ENCODE data around the gene NXF1.
"Not testable (repeated sequence)": the region's sequence is repeated elsewhere in the genome, so short reads cannot be mapped to it uniquely, and the experiment has no call there.

NXF1 gene

GRCh38 chr11:62782753-62783152 is 22.5 kb downstream of the NXF1 start:
- no peak for DNase-seq

GRCh38 chr11:62778441-62778840 is 26.8 kb downstream of the NXF1 start:
- no peak for DNase-seq

DNA sequence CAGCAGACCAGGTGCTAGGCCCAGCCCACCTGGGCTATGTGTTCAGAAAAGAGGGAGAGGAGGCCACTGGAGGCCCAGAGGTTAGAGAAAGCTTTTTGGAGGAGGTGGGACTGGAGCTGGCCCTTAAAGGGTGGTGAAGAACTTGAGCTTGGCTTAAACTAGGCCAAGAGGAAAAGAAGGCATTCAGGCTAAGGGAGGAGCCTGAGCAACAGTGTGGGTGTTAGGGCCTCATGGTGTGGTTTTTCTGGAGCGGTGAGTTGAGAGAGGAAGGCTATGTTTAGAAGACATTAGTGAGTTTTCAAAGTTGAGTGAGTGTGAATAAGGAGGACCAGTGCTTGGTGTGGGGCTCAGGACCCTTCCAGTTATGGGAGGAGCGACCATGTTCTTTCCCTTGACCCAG is 27.9 kb downstream of the NXF1 start:
- DNase-seq = no peak

DNA sequence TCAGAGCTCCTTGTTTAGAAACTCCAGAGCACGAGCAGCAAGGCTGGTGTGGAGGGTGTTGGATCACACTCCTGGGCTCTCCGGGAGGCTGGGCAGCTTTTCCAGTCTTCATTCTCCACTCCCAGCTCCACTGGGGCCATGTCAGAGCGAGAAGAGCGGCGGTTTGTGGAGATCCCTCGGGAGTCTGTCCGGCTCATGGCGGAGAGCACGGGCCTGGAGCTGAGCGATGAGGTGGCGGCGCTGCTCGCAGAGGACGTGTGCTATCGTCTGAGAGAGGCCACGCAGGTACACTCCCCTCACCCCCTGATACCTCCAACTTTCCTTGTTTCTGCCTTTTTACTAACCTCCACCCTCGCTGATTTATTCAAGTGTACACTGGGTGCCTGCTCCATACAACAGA is 29.6 kb downstream of the NXF1 start:
- DNase-seq = no peak

DNA sequence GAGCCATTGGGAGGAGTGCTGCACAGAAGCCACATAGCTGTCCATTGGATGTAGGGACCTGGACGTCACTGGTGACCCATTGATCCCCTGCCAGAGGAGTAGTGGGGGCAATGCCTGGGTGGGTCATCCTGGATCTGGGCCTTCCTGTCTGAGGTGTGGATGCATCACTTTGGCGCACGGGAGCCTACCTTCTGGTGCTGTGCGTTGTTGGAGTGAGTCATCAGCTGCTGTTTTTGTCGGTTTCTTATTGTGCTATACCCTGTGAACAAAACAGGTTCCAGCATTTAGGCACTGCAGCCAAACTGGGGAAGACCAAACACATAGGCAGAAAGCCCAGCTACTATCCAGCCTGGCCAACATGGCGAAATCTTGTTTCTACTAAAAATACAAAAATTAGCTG is 30.8 kb downstream of the NXF1 start:
- no peak for DNase-seq

DNA sequence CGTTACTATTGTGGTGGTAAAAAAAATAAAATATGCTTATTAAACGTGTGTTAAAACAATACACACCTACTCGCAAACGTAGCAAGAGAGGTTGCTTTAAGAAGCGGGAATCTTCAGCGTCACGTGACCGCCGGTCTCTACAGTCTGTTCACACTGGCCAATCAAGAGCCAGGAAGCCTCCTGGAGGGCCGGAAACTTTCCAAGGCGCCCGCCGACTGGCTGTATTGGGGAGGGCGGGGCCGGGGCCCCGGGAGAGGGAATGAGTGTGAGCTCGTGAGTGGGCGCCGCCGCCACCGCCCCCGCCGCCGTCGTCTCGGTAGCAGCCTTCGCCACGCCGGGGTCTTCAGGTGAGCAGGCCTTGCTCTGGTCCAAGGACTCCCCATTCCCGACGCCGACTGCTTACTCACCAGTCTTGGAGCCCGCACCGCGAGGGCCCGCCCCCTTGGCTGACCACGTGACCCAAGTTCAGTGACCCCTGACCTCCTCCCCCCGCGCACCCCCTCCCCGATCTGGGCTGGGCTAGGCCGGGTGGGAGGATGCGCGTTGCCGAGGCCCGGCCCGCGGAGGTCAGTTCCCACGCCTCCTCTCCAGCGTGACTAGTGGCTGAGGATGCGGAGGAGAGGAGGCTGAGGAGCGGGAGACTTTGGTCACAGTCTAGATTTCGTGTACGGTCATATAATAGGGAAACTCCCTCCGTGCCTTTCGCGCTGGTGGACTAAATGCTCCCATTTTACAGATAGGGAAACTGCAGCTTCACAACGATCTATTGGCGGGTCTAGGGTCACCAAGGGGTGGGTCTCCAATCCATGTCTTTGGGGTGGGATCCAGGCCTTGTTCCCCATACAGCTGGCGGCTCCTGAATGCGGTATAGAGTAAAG is 33.9 kb downstream of the NXF1 start, which contains the start of gene TAF6L:
TSS of gene TAF6L (plus strand) at position 253 of the 878 bp plus-strand sequence. CDS start 4,388 bp downstream, outside the sequence.
- peak; percentile 92 for DNase-seq

GRCh38 chr11:62770778-62771143 is 34.5 kb downstream of the NXF1 start:
- no peak for DNase-seq

DNA sequence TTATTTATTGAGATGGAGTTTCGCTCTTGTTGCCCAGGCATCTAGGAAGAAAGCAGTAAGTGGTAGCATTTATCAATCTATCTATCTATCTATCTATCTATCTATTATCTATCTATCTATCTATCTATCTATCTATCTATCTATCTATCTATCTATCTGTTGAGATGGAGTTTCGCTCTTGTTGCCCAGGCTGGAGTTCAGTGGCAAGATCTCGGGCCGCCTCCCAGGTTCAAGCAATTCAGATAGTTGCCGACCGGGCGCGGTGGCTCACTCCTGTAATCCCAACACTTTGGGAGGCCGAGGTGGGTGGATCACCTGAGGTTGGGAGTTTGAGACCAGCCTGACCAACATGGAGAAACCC is 44.4 kb downstream of the NXF1 start:
- DNase-seq = not testable (repeated sequence)

DNA sequence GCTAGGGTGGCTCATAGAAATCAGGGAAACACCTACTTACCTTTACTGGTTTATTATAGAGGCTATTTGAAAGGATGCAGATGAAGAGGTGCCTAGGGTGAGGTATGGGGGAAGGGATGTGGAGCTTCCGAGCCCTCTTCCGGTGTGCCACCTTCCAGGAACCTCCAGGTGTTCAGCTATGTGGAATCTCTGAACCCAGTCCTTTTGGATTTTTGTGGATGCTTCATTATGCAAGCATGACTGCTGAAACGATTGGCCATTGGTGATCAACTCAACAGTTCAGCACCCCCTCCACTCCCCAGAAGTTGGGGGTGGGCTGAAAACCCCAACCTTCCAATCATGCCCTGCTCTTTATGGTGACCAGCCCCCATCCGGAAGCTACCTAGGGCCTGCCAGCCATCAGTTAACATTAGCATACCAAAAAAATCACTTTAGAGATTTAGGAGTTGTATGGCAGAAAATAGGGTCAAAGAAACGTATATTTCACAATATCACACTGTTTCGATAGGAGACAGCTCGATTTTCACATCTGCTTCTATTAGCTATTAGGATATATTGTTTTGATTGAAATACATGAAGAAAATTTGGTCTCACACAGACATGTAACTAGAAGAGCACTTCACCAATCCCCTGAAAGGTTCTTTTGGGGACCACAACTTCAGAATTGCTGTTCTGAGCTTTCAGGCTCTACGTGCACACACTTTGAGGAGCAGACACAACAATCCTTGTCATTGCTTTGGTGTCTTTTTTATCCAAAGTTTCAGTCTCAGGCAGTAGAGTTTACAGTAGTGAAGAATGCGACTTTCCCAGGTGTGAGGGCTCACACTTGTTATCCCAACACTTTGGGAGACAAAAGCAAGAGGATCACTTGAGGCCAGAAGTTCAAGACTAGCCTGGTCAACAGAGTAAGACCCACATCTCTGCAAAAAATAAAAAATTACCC is 47.1 kb downstream of the NXF1 start:
- DNase-seq = no peak

DNA sequence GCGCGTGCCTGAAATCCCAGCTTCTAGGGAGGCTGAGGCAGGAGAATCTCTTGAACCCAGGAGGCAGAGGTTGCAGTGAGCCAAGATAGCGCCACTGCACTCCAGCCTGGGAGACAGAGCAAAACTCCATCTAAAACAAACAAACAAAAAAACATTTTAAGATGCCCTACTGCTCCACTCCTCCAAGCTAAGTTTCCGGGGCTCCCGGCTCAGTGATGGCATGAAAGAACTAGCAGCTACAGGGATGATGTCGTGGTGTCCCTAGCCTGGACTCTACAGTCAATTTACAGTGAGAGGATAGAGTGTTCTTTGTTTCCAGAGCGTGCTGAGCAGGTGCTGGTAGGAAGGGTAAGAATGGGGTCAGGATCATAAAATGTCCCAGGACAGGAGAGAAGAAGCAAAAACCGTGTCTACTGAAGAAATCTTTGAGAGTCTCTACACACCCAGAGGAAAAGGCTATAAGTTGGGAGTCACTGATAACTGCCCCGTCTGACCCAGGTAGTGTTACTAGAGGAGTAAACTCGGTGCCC is 50.1 kb downstream of the NXF1 start:
- no peak for DNase-seq

GRCh38 chr11:62753736-62754603 is 51.3 kb downstream of the NXF1 start, which contains the start of gene ZBTB3:
TSS of gene ZBTB3 (minus strand) at chr11:62754160. CDS start at chr11:62753664, 496 bp downstream.
- DNase-seq = peak; percentile 100

- DNase-seq = no peak
Observed at GRCh38 chr11:62752994-62753735, 52.1 kb downstream of the NXF1 start.

GRCh38 chr11:62752177-62752785 is 53.0 kb downstream of the NXF1 start:
- DNase-seq = no peak

DNA sequence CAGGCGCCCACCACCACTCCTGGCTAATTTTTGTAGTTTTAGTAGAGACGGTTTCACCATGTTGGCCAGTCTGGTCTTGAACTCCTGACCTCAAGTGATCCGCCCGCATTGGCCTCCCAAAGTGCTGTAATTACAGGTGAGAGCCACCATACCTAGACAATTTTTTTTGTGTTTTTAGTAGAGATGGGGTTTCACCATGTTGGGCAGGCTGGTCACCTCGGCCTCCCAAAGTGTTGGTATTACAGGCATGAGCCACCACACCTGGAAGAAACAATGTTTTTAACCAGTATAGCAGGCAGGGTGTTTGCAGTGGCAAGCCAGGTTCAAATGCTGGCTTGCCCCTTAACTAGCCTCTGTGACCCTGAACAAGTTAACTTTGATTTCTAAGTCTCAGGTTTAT is 55.3 kb downstream of the NXF1 start:
- not testable (repeated sequence) for DNase-seq

DNA sequence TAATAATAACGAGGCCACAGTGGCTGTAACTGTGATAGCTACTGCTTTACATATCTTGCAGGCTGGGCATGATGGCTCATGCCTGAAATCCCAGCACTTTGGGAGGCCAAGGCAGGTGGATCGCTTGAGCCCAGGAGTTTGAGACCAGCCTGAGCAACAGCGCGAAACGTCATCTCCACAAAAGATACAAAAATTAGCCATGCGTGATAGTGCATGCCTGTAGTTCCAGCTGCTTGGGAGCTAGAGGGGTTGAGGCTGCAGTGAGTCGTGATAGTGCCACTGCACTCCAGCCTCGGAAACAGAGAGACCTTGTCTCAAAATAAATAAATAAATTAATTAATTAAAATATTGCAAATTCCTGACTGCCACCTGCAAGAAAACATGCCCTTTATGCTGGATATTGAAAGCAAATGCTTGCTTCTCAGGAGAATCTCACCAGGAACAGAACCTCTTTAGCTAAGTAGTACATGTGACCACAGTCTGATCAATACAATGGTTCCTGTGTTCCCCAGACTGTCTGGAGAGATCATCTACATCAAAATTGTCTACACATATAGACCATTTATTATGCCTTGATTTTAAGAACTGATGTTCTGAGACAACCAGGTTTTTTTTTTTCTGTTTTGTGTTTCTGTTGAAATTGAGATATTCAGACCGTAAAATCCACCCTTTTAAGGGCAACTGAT is 57.6 kb downstream of the NXF1 start:
- DNase-seq = no peak

All from NCI-H1417 treated with DMSO at 0.1 percent for 48 hours (cell line).